CD14-positive monocyte (primary cell): ENCODE measurements around the gene GLI3. TPM values are rescaled to one million over a fixed set of nuclear protein-coding genes. Genes with fewer than 3 reads are reported as not detected.

Source experiments
- DNase-seq, 3 donors: peaks; one replicate each; pipeline ENCODE4 v3.0.0-alpha.2; 2011 to 2022
- H2AFZ ChIP-seq: 2 replicates; pipeline ENCODE4 v1.6.0; 2012; ENCODE audit warnings: mild to moderate bottlenecking, low read depth, low read length, inconsistent platforms; ENCODE audit not compliant: insufficient read depth, poor library complexity, severe bottlenecking
- H3K27ac ChIP-seq, 2 donors: 1 replicate in 1 of 2; 2 replicates in 1 of 2; pipeline ENCODE4 v1.5.1; 2012 to 2013; ENCODE audit warnings: low read length in 2 of 2, control low read depth in 1 of 2, inconsistent platforms in 1 of 2, low read depth in 1 of 2, mild to moderate bottlenecking in 1 of 2
- H3K27me3 ChIP-seq, 2 donors: one replicate each; pipeline versions ENCODE4 v1.6.0 to v1.6.1; 2011 to 2013; ENCODE audit warnings: low read length in 2 of 2; ENCODE audit not compliant: control insufficient read depth in 2 of 2, insufficient read depth in 2 of 2
- H3K36me3 ChIP-seq, 2 donors: replicated peaks in 1 of 2; 1 replicate in 1 of 2; 2 replicates in 1 of 2; pipeline versions ENCODE4 v1.5.1 to v1.6.1; 2012 to 2013; ENCODE audit warnings: low read length in 2 of 2, control low read depth in 1 of 2, inconsistent platforms in 1 of 2, mild to moderate bottlenecking in 1 of 2; ENCODE audit not compliant: insufficient read depth in 2 of 2, control insufficient read depth in 1 of 2
- H3K4me1 ChIP-seq, 2 donors: 1 replicate in 1 of 2; 2 replicates in 1 of 2; pipeline versions ENCODE4 v1.5.1 to v1.6.1; 2012 to 2013; ENCODE audit warnings: low read length in 2 of 2, control low read depth in 1 of 2, inconsistent platforms in 1 of 2, mild to moderate bottlenecking in 1 of 2, moderate library complexity in 1 of 2; ENCODE audit not compliant: insufficient read depth in 2 of 2, control insufficient read depth in 1 of 2
- H3K4me2 ChIP-seq: replicated peaks from 2 replicates; pipeline ENCODE3; 2012; ENCODE audit warnings: low read length, moderate library complexity, mild to moderate bottlenecking; ENCODE audit not compliant: poor library complexity, severe bottlenecking; ENCODE audit errors: extremely low read depth
- H3K4me3 ChIP-seq, 3 experiments: fragments of 200-600 bp in 1 of 3; sonication (generic) in 1 of 3; replicated peaks in 1 of 3; 1 replicate in 2 of 3; 2 replicates in 1 of 3; pipeline ENCODE4 v1.5.1; 2011 to 2013; ENCODE audit warnings: low read length in 3 of 3, mild to moderate bottlenecking in 3 of 3, control low read depth in 2 of 3, low read depth in 2 of 3, inconsistent platforms in 1 of 3, moderate library complexity in 1 of 3
- H3K79me2 ChIP-seq: 2 replicates; pipeline ENCODE4 v1.6.0; 2012; ENCODE audit warnings: mild to moderate bottlenecking, control low read depth, inconsistent platforms, low read length, moderate library complexity; ENCODE audit not compliant: insufficient read depth
- H3K9ac ChIP-seq: 2 replicates; pipeline ENCODE4 v1.6.0; 2017; ENCODE audit warnings: low read length, mild to moderate bottlenecking; ENCODE audit not compliant: insufficient read depth, poor library complexity, severe bottlenecking
- H3K9me3 ChIP-seq, 2 donors: replicated peaks in 1 of 2; 1 replicate in 1 of 2; 2 replicates in 1 of 2; pipeline versions ENCODE4 v1.5.1 to v1.6.1; 2012 to 2013; ENCODE audit warnings: low read length in 2 of 2, control low read depth in 1 of 2; ENCODE audit not compliant: control insufficient read depth in 1 of 2, insufficient read depth in 1 of 2
- H4K20me1 ChIP-seq: 2 replicates; pipeline ENCODE4 v1.6.0; 2012; ENCODE audit warnings: mild to moderate bottlenecking, low read length, control low read depth, moderate library complexity; ENCODE audit not compliant: insufficient read depth
- H3K27ac Mint-ChIP-seq, 7 donors: one replicate each; pipeline ENCODE4 v1.8.0; 2020; ENCODE audit warnings: mild to moderate bottlenecking in 7 of 7, mixed read lengths in 7 of 7, moderate library complexity in 6 of 7, inconsistent platforms in 2 of 7
- H3K27me3 Mint-ChIP-seq, 3 donors: one replicate each; pipeline ENCODE4 v1.8.0; 2021 to 2022; ENCODE audit warnings: low read depth in 3 of 3, mild to moderate bottlenecking in 3 of 3, mixed read lengths in 3 of 3, moderate library complexity in 3 of 3, inconsistent platforms in 1 of 3
- H3K36me3 Mint-ChIP-seq, 2 donors: one replicate each; pipeline ENCODE4 v1.8.0; 2020; ENCODE audit warnings: mixed read lengths in 2 of 2, inconsistent platforms in 1 of 2, mild to moderate bottlenecking in 1 of 2
- H3K4me1 Mint-ChIP-seq: one replicate; pipeline ENCODE4 v1.8.0; 2020; ENCODE audit warnings: mild to moderate bottlenecking, mixed read lengths
- H3K4me3 Mint-ChIP-seq, 2 donors: one replicate each; pipeline ENCODE4 v1.8.0; 2020; ENCODE audit warnings: mild to moderate bottlenecking in 2 of 2, mixed read lengths in 2 of 2, moderate library complexity in 1 of 2
- H3K9me3 Mint-ChIP-seq, 7 donors: one replicate each; pipeline ENCODE4 v1.8.0; 2020 to 2022; ENCODE audit warnings: mixed read lengths in 7 of 7, mild to moderate bottlenecking in 6 of 7, moderate library complexity in 6 of 7, inconsistent platforms in 2 of 7
- WGBS: methylation state at CpG from one replicate; pipeline ENCODE4 v1.1.5; 2013; ENCODE audit warnings: missing lambda C conversion rate; ENCODE audit not compliant: insufficient coverage; 5-methylcytosine and 5-hydroxymethylcytosine counted together
- intact Hi-C, 2 donors: fragments of 100-400 bp; cut with micrococcal nuclease; formaldehyde crosslinking; loops; one replicate each; pipeline versions ENCODE4 v1.15.0 to v1.15.1; 2023
- polyA plus RNA-seq, 3 donors: library from polyadenylated mRNA; depleted of rRNA in 1 of 3; unstranded in 2 of 3; stranded (reverse) in 1 of 3; fragments of 300-500 nt in 2 of 3; fragments of >200 nt in 1 of 3; fragmentation: Illumina TruSeq in 2 of 3; gene quantifications; 1 replicate in 2 of 3; 2 replicates in 1 of 3; pipeline ENCODE4 v1.2.3, GENCODE V29; 2012 to 2021
- TF ChIP-seq, protein P1 (sequence below): fragments of 200-600 bp; IDR thresholded peaks from one replicate; pipeline ENCODE4 v1.8.0; 2022; ENCODE audit warnings: antibody characterized with exemption, mild to moderate bottlenecking

Gene GLI3
- polyA plus RNA-seq, 3 donors: not detected

DNA sequence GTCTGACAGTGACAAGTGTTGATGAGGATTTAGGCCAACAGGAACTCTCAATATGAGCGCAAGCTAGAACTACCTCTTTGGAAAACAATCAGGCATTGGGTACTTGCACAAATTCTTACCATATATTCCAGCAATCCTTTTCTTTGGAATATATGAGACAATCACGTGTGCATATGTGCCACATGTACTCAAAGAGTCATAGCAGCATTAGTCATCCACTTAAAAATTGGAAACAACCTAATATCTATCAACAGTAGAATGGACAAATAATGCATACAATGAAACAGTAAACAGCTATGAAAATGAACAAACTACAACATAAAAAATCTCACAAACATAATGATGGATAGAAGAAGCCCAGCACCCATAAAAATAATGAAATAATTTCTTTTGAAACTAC, 179.7 kb downstream of the GLI3 start:
- no peaks in the 10 kb centered on the region for H3K4me1 Mint-ChIP-seq
- intact Hi-C loops: no loop called here

DNA sequence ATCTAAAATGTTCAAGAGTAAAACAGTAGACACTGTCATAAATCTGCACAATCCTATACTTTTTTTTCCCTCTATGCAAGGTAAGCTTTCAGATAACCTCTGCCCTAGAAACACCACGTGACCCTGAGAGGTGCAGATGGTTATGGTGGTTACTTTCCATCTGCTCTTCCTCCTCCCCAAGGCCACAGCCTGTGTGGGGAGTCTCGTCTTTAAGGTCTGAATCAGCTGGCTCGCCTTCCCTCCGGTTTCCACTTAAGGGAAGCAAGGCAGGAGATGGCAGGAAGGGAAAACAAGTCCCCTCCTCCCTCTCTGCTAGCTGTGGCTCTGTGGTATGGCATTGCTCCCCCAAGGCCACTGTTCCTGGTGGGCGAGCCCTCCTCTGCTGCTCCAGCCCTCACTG, 181.8 kb downstream of the GLI3 start:
- no peak overlapping the region for H3K4me3 Mint-ChIP-seq

More for the DNA sequence above, 179.7 kb downstream of the GLI3 start:
- no peaks in the 10 kb centered on the region for H4K20me1 ChIP-seq
- H3K36me3 ChIP-seq: no peaks in the 10 kb centered on the region
- Mint-ChIP-seq H3K36me3 (no peaks in the 10 kb centered on the region), H3K27ac (no peak overlapping the region), H3K27me3 (peaks cover 0 to 1% (median 0%) of the 10 kb centered on the region in 3 donors), H3K9me3 (peaks cover 0 to 3% (median 0%) of the 10 kb centered on the region in 7 donors), H3K4me3 (no peak overlapping the region)
- H3K4me1 ChIP-seq: no peaks in the 10 kb centered on the region
- no peaks in the 10 kb centered on the region for H3K9me3 ChIP-seq
- no peak overlapping the region for H2AFZ ChIP-seq
- no peak overlapping the region for H3K27ac ChIP-seq
- no peak overlapping the region for H3K9ac ChIP-seq
- H3K27me3 ChIP-seq: no peaks in the 10 kb centered on the region
- no peaks in the 10 kb centered on the region for H3K79me2 ChIP-seq
- TF ChIP-seq, protein P1, sequence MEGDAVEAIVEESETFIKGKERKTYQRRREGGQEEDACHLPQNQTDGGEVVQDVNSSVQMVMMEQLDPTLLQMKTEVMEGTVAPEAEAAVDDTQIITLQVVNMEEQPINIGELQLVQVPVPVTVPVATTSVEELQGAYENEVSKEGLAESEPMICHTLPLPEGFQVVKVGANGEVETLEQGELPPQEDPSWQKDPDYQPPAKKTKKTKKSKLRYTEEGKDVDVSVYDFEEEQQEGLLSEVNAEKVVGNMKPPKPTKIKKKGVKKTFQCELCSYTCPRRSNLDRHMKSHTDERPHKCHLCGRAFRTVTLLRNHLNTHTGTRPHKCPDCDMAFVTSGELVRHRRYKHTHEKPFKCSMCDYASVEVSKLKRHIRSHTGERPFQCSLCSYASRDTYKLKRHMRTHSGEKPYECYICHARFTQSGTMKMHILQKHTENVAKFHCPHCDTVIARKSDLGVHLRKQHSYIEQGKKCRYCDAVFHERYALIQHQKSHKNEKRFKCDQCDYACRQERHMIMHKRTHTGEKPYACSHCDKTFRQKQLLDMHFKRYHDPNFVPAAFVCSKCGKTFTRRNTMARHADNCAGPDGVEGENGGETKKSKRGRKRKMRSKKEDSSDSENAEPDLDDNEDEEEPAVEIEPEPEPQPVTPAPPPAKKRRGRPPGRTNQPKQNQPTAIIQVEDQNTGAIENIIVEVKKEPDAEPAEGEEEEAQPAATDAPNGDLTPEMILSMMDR: no peak
- DNase-seq: no peak
- H3K4me2 ChIP-seq: no peak overlapping the region
- 92% methylated on average over 2 of the region's 2 CpGs for WGBS
- H3K4me3 ChIP-seq: no peak overlapping the region

More for the DNA sequence above, 181.8 kb downstream of the GLI3 start:
- Histone ChIP-seq H3K79me2 (no peaks in the 10 kb centered on the region), H3K4me1 (no peaks in the 10 kb centered on the region), H2AFZ (no peak overlapping the region), H3K9me3 (no peaks in the 10 kb centered on the region), H3K9ac (no peak overlapping the region), H3K36me3 (no peaks in the 10 kb centered on the region), H4K20me1 (no peaks in the 10 kb centered on the region), H3K27me3 (no peaks in the 10 kb centered on the region), H3K4me2 (no peak overlapping the region), H3K4me3 (no peak overlapping the region), H3K27ac (no peak overlapping the region)
- peaks cover 1 to 4% (median 1%) of the 10 kb centered on the region in 3 donors for H3K27me3 Mint-ChIP-seq
- DNase-seq: no peak
- no peaks in the 10 kb centered on the region for H3K36me3 Mint-ChIP-seq
- intact Hi-C loops: no loop called here
- H3K9me3 Mint-ChIP-seq: peaks cover 0 to 3% (median 0%) of the 10 kb centered on the region in 7 donors
- H3K27ac Mint-ChIP-seq: no peak overlapping the region
- WGBS: no CpG with 5 or more reads among the region's 5 CpGs
- TF ChIP-seq, protein P1: no peak
- H3K4me1 Mint-ChIP-seq: no peaks in the 10 kb centered on the region
